ENCODE measurements around the gene CILP2.

CILP2 gene

DNA sequence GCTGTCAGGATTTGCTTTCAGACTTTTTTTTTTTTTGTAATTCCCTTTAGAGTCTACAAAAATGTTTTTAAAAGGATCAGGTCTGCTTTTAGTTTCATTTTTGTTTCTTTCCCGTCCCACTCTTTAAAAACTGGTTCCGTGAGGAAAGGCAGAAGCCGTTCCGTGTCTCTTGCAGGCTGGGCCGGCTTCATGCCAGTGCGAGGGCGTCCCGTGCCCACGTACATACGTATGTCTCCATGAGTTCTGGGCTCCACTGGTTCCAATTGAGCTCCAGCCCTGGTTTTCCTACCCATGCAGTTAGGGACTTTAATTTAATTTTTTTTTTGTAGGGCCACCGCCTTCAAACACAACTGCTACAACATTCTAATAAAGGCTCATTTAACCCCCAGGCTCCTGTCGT is 31.5 kb upstream of the CILP2 start:
- no peak for DNase-seq

DNA sequence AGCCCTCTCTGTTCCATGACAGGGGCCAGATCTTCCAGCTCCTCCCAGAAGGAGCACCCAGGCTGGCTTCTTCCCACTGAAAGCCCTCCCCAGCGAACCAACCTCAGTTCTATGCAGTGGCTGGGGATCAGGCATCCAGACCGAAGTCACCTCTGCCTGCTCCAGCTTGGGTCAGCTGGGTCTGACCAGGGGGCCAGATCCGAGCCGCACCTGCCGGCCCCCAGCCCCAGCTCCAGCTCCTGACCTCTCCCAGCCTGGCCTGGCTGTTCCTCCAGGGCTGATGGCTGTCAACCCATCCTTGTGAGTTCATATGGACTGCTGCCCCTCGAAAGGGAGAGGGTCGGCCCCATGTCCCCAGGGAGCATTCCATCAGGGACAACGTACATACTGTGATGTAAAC is 30.7 kb upstream of the CILP2 start:
- no peak for DNase-seq

DNA sequence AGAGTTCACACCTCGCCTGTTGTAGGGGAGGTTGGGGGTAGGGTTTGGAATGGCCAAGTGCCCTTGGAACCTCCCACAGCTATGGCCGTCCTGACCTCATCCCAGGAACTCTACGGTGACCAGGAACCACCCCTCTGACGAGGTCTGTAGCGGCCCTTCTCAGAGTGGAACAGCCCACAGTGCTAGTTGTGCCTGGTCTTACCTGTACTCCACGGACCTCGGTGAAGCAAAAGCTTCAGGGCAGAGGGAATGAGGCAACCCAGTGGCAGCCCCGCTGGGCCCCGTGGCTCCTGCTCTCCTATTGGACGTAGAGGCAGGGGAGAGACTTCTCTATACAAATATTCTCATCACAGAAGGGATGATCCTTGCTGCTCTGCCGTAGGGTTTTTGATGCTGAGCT is 29.8 kb upstream of the CILP2 start:
- DNase-seq, result no peak

GRCh38 chr19:19510432-19510831 is 27.6 kb upstream of the CILP2 start:
- DNase-seq, result no peak

- no peak for DNase-seq
Measured at GRCh38 chr19:19513682-19514081, 24.4 kb upstream of the CILP2 start.

DNA sequence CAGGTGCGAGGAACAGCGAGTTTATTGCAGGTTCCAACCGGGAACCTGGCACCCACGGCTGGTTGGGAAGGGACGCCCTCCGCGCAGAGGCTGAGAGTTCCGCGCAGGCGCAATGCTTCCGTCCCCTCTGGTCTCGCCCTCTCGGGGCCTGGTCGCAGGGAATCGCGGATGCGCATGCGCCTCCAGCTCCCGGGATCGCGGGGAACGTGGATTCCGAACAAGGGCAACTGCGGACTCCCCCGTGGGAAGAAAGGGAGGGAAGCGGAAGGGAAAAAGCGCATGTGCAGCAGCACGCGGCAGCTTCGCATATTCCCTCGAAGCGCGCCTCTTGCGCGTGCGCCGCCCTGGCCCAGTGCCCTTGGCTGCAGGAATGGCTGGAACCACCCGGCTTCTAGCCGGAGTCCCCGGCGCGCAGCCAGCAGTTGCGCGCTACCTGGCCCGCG is 23.8 kb upstream of the CILP2 start:
- DNase-seq, result no peak

DNA sequence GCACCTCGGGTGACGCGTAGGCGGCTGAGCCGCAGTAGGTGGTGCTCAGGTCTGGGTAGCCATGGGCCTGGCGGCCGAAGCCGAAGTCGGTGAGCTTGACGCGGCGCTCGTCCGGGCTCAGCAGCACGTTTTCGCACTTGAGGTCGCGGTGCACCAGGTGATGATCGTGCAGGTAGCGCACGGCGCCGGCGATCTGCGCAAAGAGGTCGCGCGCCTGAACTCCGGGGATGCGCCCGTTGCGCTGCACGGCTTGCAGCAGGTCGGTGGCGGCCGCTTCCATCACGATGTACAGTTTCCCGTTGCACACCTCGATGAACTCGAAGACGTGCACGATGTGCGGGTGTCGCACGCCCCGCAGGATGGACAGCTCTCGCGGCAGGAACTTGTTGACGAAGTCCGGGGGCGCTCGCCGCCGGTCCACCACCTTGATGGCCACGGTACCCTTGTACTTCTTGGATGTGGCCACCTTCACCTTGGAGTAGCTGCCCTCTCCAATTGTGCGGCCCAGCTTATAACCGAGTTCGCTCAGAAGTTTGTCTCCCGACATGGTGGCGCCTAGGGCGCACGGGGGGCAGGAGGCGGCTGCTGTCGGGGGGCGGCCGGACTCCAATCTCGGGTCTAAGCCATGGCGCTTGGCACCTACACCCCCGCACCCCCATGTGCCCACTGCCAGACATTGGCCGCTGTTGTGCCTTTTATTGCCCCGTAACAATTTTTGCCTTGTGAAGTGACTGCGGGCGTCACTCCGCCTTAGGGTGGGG is 23.0 kb upstream of the CILP2 start, which contains the start of gene TSSK6:
TSS of gene TSSK6 (minus strand) at position 668 of the 761 bp plus-strand sequence. CDS start at position 547, 121 bp downstream.
- no peak for DNase-seq

GRCh38 chr19:19515642-19516519 is 22.2 kb upstream of the CILP2 start, which contains the start of gene NDUFA13:
NDUFA13 (plus strand) TSS chr19:19516225; CDS start chr19:19516239, 14 bp downstream.
- DNase-seq, result peak; percentile 77 to 81

- DNase-seq, result no peak
Measured at GRCh38 chr19:19517235-19517619, 20.8 kb upstream of the CILP2 start.

- no peak for DNase-seq
Measured at GRCh38 chr19:19520989-19521388, 17.1 kb upstream of the CILP2 start.

- no peak for DNase-seq
Measured at GRCh38 chr19:19523177-19523576, 14.9 kb upstream of the CILP2 start.

DNA sequence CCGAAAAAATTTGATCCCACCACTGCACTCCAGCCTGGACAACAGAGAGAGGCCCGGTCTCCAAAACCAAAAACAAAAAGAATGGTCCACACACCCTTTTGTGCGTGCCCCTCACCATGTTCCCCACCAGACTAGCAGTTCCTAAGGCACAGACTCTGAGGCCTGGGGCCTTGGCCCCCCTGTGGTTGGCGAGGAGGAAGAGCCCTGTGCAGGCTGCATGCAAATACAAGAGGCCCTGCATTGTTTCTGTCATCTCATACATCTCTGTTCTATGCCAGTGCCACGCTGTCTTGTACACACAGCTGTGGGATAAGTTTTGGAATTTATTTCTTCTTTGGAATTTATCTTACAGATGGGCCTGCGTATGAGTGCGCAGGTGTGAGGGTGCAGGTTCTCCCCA is 14.0 kb upstream of the CILP2 start:
- no peak for DNase-seq

DNA sequence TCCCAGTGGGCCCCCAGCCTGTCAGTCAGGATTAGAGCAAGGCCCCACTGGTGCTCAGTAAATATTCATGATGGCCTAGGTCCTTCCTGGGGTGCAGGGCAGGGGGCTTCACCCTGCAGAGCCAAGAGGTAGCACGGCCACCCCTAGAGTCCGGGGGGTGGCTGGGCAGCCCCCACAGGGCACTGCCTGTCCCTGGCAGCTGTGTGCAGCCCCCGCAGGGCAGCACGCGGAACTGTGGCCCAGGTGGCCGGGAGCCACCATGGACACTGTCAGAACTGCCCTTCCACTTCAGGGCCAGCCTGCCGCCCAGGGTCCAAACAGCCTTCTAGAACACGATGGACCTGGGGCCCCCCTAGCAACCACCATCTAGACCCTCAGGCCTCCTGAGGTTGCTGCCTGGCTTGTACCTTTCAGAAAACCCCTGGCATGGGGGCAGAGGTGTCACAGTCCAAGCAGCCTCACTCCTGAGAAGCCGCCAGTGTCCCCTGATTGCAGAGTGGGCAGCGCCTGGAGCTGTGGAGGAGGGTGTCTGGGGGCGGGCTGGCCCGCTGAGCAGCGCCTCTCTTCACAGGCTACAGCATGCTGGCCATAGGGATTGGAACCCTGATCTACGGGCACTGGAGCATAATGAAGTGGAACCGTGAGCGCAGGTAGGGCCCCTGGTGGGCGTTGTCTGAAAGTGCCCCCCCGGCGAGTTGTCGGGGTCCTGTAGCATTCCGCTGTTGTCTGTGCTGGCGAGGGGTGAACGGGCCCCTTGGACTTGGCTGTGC is 12.3 kb upstream of the CILP2 start:
- DNase-seq, result no peak

- no peak for DNase-seq
Measured at GRCh38 chr19:19526581-19527370, 11.3 kb upstream of the CILP2 start.

DNA sequence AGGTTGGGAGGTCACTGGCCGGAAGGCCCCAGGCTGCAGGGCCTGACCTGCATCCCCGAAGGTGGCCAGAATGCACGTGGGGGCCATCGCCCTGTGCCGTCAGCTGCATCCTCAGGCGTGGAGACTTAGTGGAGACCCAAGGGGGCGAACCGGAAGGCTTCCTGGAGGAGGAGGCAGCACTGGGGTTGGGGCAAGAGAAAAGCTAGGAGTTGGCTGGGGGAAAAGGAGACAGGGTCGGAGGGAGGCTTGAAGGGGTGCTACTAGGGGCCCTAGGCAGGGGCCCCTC is 10.8 kb upstream of the CILP2 start:
- DNase-seq, result no peak

DNA sequence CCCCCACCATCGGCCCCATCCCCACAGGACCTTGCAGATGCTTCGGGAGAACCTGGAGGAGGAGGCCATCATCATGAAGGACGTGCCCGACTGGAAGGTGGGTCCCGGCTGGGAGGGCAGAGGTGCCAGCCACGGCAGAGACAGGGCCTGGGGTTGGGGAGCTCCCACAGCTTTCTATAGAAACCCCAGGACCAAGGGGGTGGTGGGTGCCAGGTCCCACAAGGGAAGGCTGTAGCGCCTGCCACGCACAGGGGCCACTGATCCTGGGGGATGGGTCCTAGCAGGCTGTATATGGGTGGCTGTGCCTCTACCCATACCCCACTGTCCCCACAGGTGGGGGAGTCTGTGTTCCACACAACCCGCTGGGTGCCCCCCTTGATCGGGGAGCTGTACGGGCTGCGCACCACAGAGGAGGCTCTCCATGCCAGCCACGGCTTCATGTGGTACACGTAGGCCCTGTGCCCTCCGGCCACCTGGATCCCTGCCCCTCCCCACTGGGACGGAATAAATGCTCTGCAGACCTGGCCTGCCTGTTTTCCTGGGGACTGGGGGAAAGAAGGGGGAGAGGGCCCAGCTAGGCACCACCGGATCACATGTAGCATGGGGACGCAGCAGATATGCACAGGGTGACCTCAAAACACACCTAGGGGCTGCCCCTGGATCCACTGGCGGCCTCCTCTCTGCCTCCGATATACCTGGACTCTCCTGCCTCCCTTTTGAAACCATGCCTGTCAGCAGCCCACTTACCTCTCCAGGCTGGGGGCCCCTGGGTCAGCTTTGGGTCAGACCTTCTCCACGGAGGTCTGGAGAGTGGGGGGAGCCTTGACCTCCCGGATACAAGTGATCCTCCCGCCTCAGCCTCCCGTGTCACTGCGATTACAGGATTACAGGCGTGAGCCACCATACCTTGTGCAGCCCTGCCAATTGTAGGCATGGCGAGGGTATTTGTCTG is 10.1 kb upstream of the CILP2 start:
- no peak for DNase-seq

DNA sequence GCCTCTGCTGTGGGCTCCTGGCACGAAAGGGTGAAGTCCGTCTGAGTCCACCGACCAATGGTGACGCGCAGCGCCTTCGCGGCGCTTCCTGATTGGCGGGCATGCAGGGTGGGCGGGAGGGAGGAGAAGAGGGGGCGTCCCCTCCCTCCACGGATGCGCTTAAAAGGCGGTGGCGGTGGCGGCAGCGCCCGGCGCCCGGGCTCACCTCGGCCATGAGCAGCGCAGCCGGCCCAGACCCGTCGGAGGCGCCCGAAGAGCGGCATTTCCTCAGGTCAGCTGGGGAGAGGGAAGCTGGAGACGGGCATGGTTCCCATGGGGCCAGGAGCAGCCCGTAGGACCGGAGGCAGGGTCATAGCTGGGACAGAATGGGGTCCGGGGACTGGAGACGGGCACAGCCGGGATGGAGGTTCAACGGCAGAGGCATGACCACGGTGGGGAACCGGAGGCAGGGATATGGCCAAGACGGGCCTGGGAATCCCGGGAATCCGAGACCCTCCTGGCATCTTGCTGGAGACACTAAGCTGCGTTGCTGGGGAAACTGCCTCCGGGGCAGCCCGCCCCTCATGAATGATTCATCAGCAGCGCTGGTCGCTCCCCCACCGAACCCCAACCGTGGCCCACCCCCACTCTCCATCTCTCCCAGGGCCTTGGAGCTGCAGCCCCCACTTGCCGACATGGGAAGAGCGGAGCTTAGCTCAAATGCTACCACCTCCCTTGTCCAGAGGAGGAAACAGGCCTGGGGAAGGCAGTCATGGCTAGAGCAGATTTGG is 9.2 kb upstream of the CILP2 start, which contains the start of gene YJEFN3:
TSS of gene YJEFN3 (plus strand) at position 191 of the 770 bp plus-strand sequence. CDS start at position 213, 22 bp downstream.
- no peak for DNase-seq

DNA sequence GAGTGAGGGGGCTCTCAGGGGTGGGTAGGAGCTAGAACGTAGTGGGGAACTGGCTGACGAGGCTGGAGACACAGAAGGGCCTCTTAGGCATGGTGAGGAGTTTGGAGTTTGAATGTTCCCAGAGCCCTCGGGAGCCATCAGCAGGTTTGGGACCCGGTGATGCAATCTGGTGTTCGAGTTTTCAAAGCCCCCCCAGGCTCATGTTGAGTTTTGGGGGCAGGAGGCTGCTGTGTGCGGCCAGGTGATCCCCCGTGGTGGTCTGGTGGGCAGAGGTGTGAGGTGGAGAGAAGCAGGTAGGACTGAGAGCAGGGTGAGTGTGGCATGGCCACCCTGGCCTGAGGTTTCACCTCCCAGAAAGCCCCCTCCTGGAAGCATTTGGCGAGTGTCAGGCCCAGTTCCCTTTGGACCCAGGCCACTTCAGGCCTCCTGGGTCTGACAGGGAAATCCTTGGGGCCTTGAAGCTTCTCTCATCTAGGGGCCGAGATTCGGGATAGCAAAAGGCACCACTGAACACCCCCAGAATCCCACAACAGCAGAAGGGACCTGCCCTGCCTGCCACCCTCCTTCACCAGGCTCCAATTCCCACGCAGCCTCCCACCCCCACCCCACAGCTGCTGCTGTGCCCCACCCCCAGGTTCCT is 8.2 kb upstream of the CILP2 start:
- no peak for DNase-seq

GRCh38 chr19:19530423-19530804 is 7.7 kb upstream of the CILP2 start:
- DNase-seq, result no peak

- DNase-seq, result no peak
Measured at GRCh38 chr19:19530889-19531288, 7.2 kb upstream of the CILP2 start.

All from SHP77 (cell line).